ENCODE measurements around the gene HOMER2.

The HOMER2 gene

DNA sequence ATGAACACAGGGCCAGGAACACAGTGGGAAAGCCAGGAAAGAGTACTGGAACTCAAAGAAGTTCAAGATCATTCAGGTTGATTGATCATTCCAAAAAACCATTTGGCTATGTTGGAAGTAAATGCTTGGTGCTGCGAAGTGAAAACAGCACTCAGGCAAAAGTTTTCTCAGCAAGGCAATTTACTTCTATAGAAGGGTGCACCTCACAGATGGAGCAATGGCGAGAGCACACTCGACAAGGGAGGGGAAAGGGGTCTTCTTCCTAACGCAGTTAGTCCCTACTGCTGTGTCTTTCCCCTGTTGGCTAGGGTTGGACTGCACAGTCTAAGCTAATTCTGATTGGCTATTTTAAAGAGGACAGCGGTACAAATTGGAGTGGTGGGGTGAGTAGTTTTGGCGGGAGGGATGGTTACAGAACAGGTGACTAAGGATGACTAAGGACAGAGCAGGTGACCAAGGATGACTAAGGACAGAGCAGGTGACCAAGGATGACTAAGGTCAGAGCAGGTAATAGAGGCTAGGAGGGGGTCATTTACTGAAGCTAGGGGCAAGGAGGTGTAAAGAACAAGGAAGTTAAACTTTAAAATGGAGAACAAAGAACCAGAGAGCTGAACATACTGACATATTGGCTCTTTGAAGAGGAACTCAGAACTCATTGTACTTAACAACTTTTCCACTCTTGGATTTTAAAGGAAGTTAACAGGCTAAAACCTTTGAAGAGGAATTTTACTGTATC lies 43.3 kb downstream of the HOMER2 start:
- no peaks in the 10 kb centered on the region for H3K9me3 ChIP-seq (ENCODE audit: control insufficient read depth, low read length)
- no peak overlapping the region for H3K27ac ChIP-seq
- H3K4me2 ChIP-seq (ENCODE audit: low read length): no peak overlapping the region
- no peak overlapping the region for H3K9ac ChIP-seq
- no peak overlapping the region for H3K4me3 ChIP-seq (ENCODE audit: low read depth, low read length)
- TF ChIP-seq, protein P1, sequence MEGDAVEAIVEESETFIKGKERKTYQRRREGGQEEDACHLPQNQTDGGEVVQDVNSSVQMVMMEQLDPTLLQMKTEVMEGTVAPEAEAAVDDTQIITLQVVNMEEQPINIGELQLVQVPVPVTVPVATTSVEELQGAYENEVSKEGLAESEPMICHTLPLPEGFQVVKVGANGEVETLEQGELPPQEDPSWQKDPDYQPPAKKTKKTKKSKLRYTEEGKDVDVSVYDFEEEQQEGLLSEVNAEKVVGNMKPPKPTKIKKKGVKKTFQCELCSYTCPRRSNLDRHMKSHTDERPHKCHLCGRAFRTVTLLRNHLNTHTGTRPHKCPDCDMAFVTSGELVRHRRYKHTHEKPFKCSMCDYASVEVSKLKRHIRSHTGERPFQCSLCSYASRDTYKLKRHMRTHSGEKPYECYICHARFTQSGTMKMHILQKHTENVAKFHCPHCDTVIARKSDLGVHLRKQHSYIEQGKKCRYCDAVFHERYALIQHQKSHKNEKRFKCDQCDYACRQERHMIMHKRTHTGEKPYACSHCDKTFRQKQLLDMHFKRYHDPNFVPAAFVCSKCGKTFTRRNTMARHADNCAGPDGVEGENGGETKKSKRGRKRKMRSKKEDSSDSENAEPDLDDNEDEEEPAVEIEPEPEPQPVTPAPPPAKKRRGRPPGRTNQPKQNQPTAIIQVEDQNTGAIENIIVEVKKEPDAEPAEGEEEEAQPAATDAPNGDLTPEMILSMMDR (IDR thresholded peaks at IDR 0.05): no peak
- H3K4me1 ChIP-seq: no peaks in the 10 kb centered on the region
- no peak overlapping the region for H2AFZ ChIP-seq
- no peaks in the 10 kb centered on the region for H3K27me3 ChIP-seq (ENCODE audit: control insufficient read depth, insufficient read depth, low read length)
- H3K36me3 ChIP-seq (ENCODE audit: control insufficient read depth, insufficient read depth, low read length): no peaks in the 10 kb centered on the region
- H3K79me2 ChIP-seq: no peaks in the 10 kb centered on the region

DNA sequence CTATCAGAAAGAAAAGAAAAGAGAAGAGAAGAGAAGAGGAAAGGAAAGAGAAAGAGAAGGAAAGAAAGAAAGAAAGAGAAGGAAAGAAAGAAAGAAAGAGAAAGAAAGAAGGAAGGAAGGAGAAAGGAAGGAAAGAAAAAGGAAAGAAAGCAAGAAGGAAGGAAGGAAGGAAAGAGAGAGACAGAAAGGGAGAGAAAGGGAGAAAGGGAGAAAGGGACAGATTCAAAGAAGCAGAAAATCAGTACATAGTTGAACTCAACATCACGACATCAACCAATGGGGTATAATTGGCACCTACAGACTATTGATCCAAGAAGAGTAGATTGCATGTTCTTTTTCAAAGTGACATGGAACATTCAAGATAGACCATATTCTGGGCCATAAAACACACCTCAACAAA lies 45.2 kb downstream of the HOMER2 start:
- TF ChIP-seq, protein P1 (IDR thresholded peaks at IDR 0.05): no peak
- H3K4me2 ChIP-seq (ENCODE audit: low read length): no peak overlapping the region
- no peak overlapping the region for H3K9ac ChIP-seq
- H3K4me1 ChIP-seq: no peaks in the 10 kb centered on the region
- H3K79me2 ChIP-seq: no peaks in the 10 kb centered on the region
- no peaks in the 10 kb centered on the region for H3K27me3 ChIP-seq (ENCODE audit: control insufficient read depth, insufficient read depth, low read length)
- H3K36me3 ChIP-seq (ENCODE audit: control insufficient read depth, insufficient read depth, low read length): no peaks in the 10 kb centered on the region
- H2AFZ ChIP-seq: no peak overlapping the region
- H3K27ac ChIP-seq: no peak overlapping the region
- no peaks in the 10 kb centered on the region for H3K9me3 ChIP-seq (ENCODE audit: control insufficient read depth, low read length)
- no peak overlapping the region for H3K4me3 ChIP-seq (ENCODE audit: low read depth, low read length)

DNA sequence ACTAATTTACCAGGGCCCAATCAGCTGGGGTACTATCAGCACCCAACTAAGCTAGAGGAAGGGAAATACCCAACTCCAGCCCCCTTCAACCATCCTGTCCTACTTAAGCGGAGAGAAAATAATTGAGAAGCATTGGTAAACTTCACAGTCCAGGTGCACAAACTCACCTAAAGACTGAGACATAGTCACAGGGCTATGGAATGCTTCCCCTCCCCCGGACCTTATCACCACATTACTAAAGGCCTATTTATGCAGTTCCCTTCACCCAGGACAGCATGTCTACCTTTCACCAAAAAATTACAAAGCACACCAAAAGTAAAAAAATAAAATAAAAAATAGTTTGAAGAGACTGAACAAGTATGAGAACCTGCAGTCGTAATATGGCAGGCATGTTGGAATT lies 47.9 kb downstream of the HOMER2 start:
- no peak overlapping the region for H3K27ac ChIP-seq

DNA sequence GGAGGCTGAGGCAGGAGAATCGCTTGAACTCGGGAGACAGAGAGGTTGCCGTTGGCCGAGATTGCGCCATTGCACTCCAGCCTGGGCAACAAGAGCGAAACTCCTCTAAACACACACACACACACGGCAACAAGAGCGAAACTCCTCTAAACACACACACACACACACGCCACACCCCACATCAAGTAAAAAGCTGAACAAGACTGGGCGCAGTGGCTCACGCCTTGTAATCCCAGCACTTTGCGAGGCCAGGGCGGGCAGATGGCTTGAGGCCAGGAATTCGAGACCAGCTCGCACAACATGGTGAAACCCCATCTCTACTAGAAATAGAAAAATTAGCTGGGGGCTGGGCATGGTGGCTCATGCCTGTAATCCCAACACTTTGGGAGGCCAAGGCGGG lies 49.0 kb downstream of the HOMER2 start:
- Histone ChIP-seq H3K9ac (no peak overlapping the region), H3K4me2 (ENCODE audit: low read length) (no peak overlapping the region), H3K4me1 (no peaks in the 10 kb centered on the region), H3K27me3 (ENCODE audit: control insufficient read depth, insufficient read depth, low read length) (no peaks in the 10 kb centered on the region), H2AFZ (no peak overlapping the region), H3K27ac (no peak overlapping the region), H3K9me3 (ENCODE audit: control insufficient read depth, low read length) (no peaks in the 10 kb centered on the region), H3K36me3 (ENCODE audit: control insufficient read depth, insufficient read depth, low read length) (no peaks in the 10 kb centered on the region), H3K4me3 (ENCODE audit: low read depth, low read length) (no peak overlapping the region), H3K79me2 (no peaks in the 10 kb centered on the region)
- TF ChIP-seq, protein P1 (IDR thresholded peaks at IDR 0.05): no peak

More for the DNA sequence above, 47.9 kb downstream of the HOMER2 start:
- TF ChIP-seq, protein P1 (IDR thresholded peaks at IDR 0.05): no peak
- Histone ChIP-seq H3K4me1 (no peaks in the 10 kb centered on the region), H3K4me3 (ENCODE audit: low read depth, low read length) (no peak overlapping the region), H3K27me3 (ENCODE audit: control insufficient read depth, insufficient read depth, low read length) (no peaks in the 10 kb centered on the region), H3K36me3 (ENCODE audit: control insufficient read depth, insufficient read depth, low read length) (no peaks in the 10 kb centered on the region), H2AFZ (no peak overlapping the region), H3K4me2 (ENCODE audit: low read length) (no peak overlapping the region), H3K79me2 (no peaks in the 10 kb centered on the region), H3K9me3 (ENCODE audit: control insufficient read depth, low read length) (no peaks in the 10 kb centered on the region), H3K9ac (no peak overlapping the region)
